Measurements from ENCODE around the gene ADORA2A. TPM values are rescaled to one million over a fixed set of nuclear protein-coding genes. Genes with fewer than 3 reads are reported as not detected.

ADORA2A gene
- total RNA-seq, 1 experiment from 2014 or later: 3.5 TPM

DNA sequence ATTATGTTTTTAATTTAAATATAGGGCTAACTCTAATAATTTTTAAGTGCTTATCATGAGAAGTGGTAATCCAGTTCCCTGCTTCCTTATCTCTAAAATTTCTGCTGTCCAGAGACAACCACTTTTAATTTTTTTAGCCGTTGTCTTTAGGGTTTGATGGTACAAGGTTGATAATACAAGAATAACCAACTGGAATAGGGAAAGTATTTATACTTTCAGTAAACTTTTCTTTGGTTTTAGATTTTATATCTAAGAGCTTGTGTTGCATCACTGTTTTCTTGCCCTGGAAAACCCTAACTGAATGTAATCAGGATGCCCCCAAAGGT is 46.5 kb upstream of the ADORA2A start:
- no peak overlapping the region for H3K56ac ChIP-seq (ENCODE audit: insufficient read length, low read depth, low read length)
- no peak overlapping the region for H2AK5ac ChIP-seq (ENCODE audit: insufficient read length, low read length)
- H3K9me3 ChIP-seq (ENCODE audit: control insufficient read depth, low read depth, low read length): no peaks in the 10 kb centered on the region
- no peak overlapping the region for H3K4ac ChIP-seq (ENCODE audit: low read depth, low read length)
- no peak overlapping the region for H4K91ac ChIP-seq (ENCODE audit: insufficient read length, low read depth, low read length)
- Mint-ChIP-seq H3K4me1 (no peaks in the 10 kb centered on the region), H3K4me3 (no peak overlapping the region), H3K27me3 (ENCODE audit: low read depth) (no peaks in the 10 kb centered on the region), H3K36me3 (ENCODE audit: insufficient read depth in 1 of 3, low read depth in 3 of 3) (peaks cover 8 to 41% (median 17%) of the 10 kb centered on the region in 3 experiments; a peak in 6 of 7 replicates), H3K27ac (no peak overlapping the region), H3K9me3 (no peaks in the 10 kb centered on the region)
- no peaks in the 10 kb centered on the region for H3K79me1 ChIP-seq (ENCODE audit: insufficient read depth, low read depth, low read length, poor library complexity, severe bottlenecking)
- no peak overlapping the region for H2BK15ac ChIP-seq (ENCODE audit: low read depth, low read length)
- H3K9ac ChIP-seq (ENCODE audit: extremely low read depth, insufficient read length, low read length): no peak overlapping the region
- H2BK5ac ChIP-seq (ENCODE audit: insufficient read length, low read length): no peak overlapping the region
- no peaks in the 10 kb centered on the region for H3K23me2 ChIP-seq (ENCODE audit: insufficient read length, low read depth, low read length, poor library complexity, severe bottlenecking)
- H3K79me2 ChIP-seq (ENCODE audit: insufficient read depth, low read length): no peaks in the 10 kb centered on the region
- H3K4me2 ChIP-seq (ENCODE audit: insufficient read depth, insufficient read length, low read length): no peak overlapping the region
- H4K5ac ChIP-seq (ENCODE audit: insufficient read length, low read depth, low read length): no peak overlapping the region
- H2BK12ac ChIP-seq (ENCODE audit: insufficient read length, low read depth, low read length): no peak overlapping the region
- H4K20me1 ChIP-seq (ENCODE audit: control insufficient read depth, insufficient read depth, insufficient read length): no peaks in the 10 kb centered on the region
- no peak overlapping the region for H2BK120ac ChIP-seq (ENCODE audit: low read depth, low read length, poor library complexity, severe bottlenecking)
- no peaks in the 10 kb centered on the region for H3K4me1 ChIP-seq (ENCODE audit: insufficient read depth, low read length)
- DNase-seq: no peak
- no peak overlapping the region for H2BK20ac ChIP-seq (ENCODE audit: low read depth, low read length, poor library complexity, severe bottlenecking)
- no CpG with 5 or more reads among the region's 1 CpG for WGBS (ENCODE audit: extremely low coverage, insufficient read length, low lambda C conversion rate)
- TF ChIP-seq CTCF (conservative IDR thresholded peaks at IDR 0.05): no peak
- no peak overlapping the region for H3K23ac ChIP-seq (ENCODE audit: insufficient read length, low read depth, low read length)
- H4K8ac ChIP-seq (replicated peaks; ENCODE audit: insufficient read length, low read depth, low read length): no peak overlapping the region
- H3K27me3 ChIP-seq (ENCODE audit: insufficient read depth, low read length): no peaks in the 10 kb centered on the region
- no peak overlapping the region for H3K14ac ChIP-seq (ENCODE audit: insufficient read depth, low read length)
- H3T11ph ChIP-seq (ENCODE audit: low read length): no peak overlapping the region
- H3K18ac ChIP-seq (ENCODE audit: insufficient read length, low read depth, low read length): no peak overlapping the region
- H2AFZ ChIP-seq (ENCODE audit: low read length): no peak overlapping the region
- no peak overlapping the region for H3K27ac ChIP-seq (ENCODE audit: insufficient read length, low read depth, low read length)

Measured in H9 (cell line).